Coronary artery (tissue), 2 donors: ENCODE results near the gene ACTC1.

Experiments
- DNase-seq: peaks from one replicate; pipeline ENCODE4 v3.0.0-alpha.2; 2017; ENCODE audit warnings: low spot score
- H3K27ac ChIP-seq, 2 donors: fragments of 200-600 bp; sonication (generic); one replicate each; pipeline ENCODE4 v1.5.1; 2016 to 2019
- H3K4me3 ChIP-seq: fragments of 200-600 bp; sonication (generic); 2 replicates; pipeline ENCODE4 v1.5.1; 2016; ENCODE audit warnings: mild to moderate bottlenecking, moderate library complexity
- CTCF ChIP-seq: fragments of 200-600 bp; sonication (generic); IDR thresholded peaks from one replicate; pipeline ENCODE4 v1.5.1; 2019; ENCODE audit warnings: antibody characterized with exemption

Gene ACTC1

GRCh38 chr15:34799149-34800101 lies 4.1 kb upstream of the ACTC1 start:
- H3K4me3 ChIP-seq, result peak overlapping the region; percentile 11

GRCh38 chr15:34796847-34797435 lies 1.6 kb upstream of the ACTC1 start:
- Histone ChIP-seq H3K4me3 (no peak overlapping the region), H3K27ac (peak overlapping the region in 1 of 2 donors; percentile 91)
- no peak for TF ChIP-seq CTCF
- no peak for DNase-seq

More at GRCh38 chr15:34799149-34800101, 4.1 kb upstream of the ACTC1 start:
- TF ChIP-seq CTCF, result no peak
- peak; percentile 89 for DNase-seq
- H3K27ac ChIP-seq, result peak overlapping the region; percentile 34 to 89

- no peak for DNase-seq
- no peak for TF ChIP-seq CTCF
- peak overlapping the region; percentile 67 for H3K4me3 ChIP-seq
- peak overlapping the region; percentile 72 to 91 for H3K27ac ChIP-seq
These were observed 651 bp downstream of the ACTC1 start for GRCh38 chr15:34794590-34795206.

GRCh38 chr15:34793901-34794300 lies 1.4 kb downstream of the ACTC1 start:
- Histone ChIP-seq H3K4me3 (peak overlapping the region; percentile 67), H3K27ac (peak overlapping the region; percentile 72 to 91)
- no peak for TF ChIP-seq CTCF
- DNase-seq, result no peak

GRCh38 chr15:34793071-34793470 lies 2.3 kb downstream of the ACTC1 start:
- DNase-seq, result no peak
- peak overlapping the region; percentile 72 to 91 for H3K27ac ChIP-seq

GRCh38 chr15:34791701-34792100 lies 3.6 kb downstream of the ACTC1 start:
- DNase-seq, result no peak
- no peak for TF ChIP-seq CTCF
- Histone ChIP-seq H3K27ac (peak overlapping the region in 1 of 2 donors; percentile 8), H3K4me3 (peak overlapping the region; percentile 67)

More at GRCh38 chr15:34793071-34793470, 2.3 kb downstream of the ACTC1 start:
- no peak for TF ChIP-seq CTCF
- H3K4me3 ChIP-seq, result peak overlapping the region; percentile 67
